CD14-positive monocyte (primary cell): ENCODE results near the gene AMN1. TPM values are rescaled to one million over a fixed set of nuclear protein-coding genes. Genes with fewer than 3 reads are reported as not detected.
A peak's percentile ranks its signal among the peaks of the same experiment; 100 is the strongest.

ENCODE experiments used
- DNase-seq, 3 donors: peaks; one replicate each; pipeline ENCODE4 v3.0.0-alpha.2; 2011 to 2022
- H2AFZ ChIP-seq: 2 replicates; pipeline ENCODE4 v1.6.0; 2012; ENCODE audit warnings: mild to moderate bottlenecking, low read depth, low read length, inconsistent platforms; ENCODE audit not compliant: insufficient read depth, poor library complexity, severe bottlenecking
- H3K27ac ChIP-seq, 2 donors: 1 replicate in 1 of 2; 2 replicates in 1 of 2; pipeline ENCODE4 v1.5.1; 2012 to 2013; ENCODE audit warnings: low read length in 2 of 2, control low read depth in 1 of 2, inconsistent platforms in 1 of 2, low read depth in 1 of 2, mild to moderate bottlenecking in 1 of 2
- H3K27me3 ChIP-seq, 2 donors: one replicate each; pipeline versions ENCODE4 v1.6.0 to v1.6.1; 2011 to 2013; ENCODE audit warnings: low read length in 2 of 2; ENCODE audit not compliant: control insufficient read depth in 2 of 2, insufficient read depth in 2 of 2
- H3K36me3 ChIP-seq, 2 donors: replicated peaks in 1 of 2; 1 replicate in 1 of 2; 2 replicates in 1 of 2; pipeline versions ENCODE4 v1.5.1 to v1.6.1; 2012 to 2013; ENCODE audit warnings: low read length in 2 of 2, control low read depth in 1 of 2, inconsistent platforms in 1 of 2, mild to moderate bottlenecking in 1 of 2; ENCODE audit not compliant: insufficient read depth in 2 of 2, control insufficient read depth in 1 of 2
- H3K4me1 ChIP-seq, 2 donors: 1 replicate in 1 of 2; 2 replicates in 1 of 2; pipeline versions ENCODE4 v1.5.1 to v1.6.1; 2012 to 2013; ENCODE audit warnings: low read length in 2 of 2, control low read depth in 1 of 2, inconsistent platforms in 1 of 2, mild to moderate bottlenecking in 1 of 2, moderate library complexity in 1 of 2; ENCODE audit not compliant: insufficient read depth in 2 of 2, control insufficient read depth in 1 of 2
- H3K4me2 ChIP-seq: replicated peaks from 2 replicates; pipeline ENCODE3; 2012; ENCODE audit warnings: low read length, moderate library complexity, mild to moderate bottlenecking; ENCODE audit not compliant: poor library complexity, severe bottlenecking; ENCODE audit errors: extremely low read depth
- H3K4me3 ChIP-seq, 3 experiments: fragments of 200-600 bp in 1 of 3; sonication (generic) in 1 of 3; replicated peaks in 1 of 3; 1 replicate in 2 of 3; 2 replicates in 1 of 3; pipeline ENCODE4 v1.5.1; 2011 to 2013; ENCODE audit warnings: low read length in 3 of 3, mild to moderate bottlenecking in 3 of 3, control low read depth in 2 of 3, low read depth in 2 of 3, inconsistent platforms in 1 of 3, moderate library complexity in 1 of 3
- H3K79me2 ChIP-seq: 2 replicates; pipeline ENCODE4 v1.6.0; 2012; ENCODE audit warnings: mild to moderate bottlenecking, control low read depth, inconsistent platforms, low read length, moderate library complexity; ENCODE audit not compliant: insufficient read depth
- H3K9ac ChIP-seq: 2 replicates; pipeline ENCODE4 v1.6.0; 2017; ENCODE audit warnings: low read length, mild to moderate bottlenecking; ENCODE audit not compliant: insufficient read depth, poor library complexity, severe bottlenecking
- H3K9me3 ChIP-seq, 2 donors: replicated peaks in 1 of 2; 1 replicate in 1 of 2; 2 replicates in 1 of 2; pipeline versions ENCODE4 v1.5.1 to v1.6.1; 2012 to 2013; ENCODE audit warnings: low read length in 2 of 2, control low read depth in 1 of 2; ENCODE audit not compliant: control insufficient read depth in 1 of 2, insufficient read depth in 1 of 2
- H4K20me1 ChIP-seq: 2 replicates; pipeline ENCODE4 v1.6.0; 2012; ENCODE audit warnings: mild to moderate bottlenecking, low read length, control low read depth, moderate library complexity; ENCODE audit not compliant: insufficient read depth
- H3K27ac Mint-ChIP-seq, 7 donors: one replicate each; pipeline ENCODE4 v1.8.0; 2020; ENCODE audit warnings: mild to moderate bottlenecking in 7 of 7, mixed read lengths in 7 of 7, moderate library complexity in 6 of 7, inconsistent platforms in 2 of 7
- H3K27me3 Mint-ChIP-seq, 3 donors: one replicate each; pipeline ENCODE4 v1.8.0; 2021 to 2022; ENCODE audit warnings: low read depth in 3 of 3, mild to moderate bottlenecking in 3 of 3, mixed read lengths in 3 of 3, moderate library complexity in 3 of 3, inconsistent platforms in 1 of 3
- H3K36me3 Mint-ChIP-seq, 2 donors: one replicate each; pipeline ENCODE4 v1.8.0; 2020; ENCODE audit warnings: mixed read lengths in 2 of 2, inconsistent platforms in 1 of 2, mild to moderate bottlenecking in 1 of 2
- H3K4me1 Mint-ChIP-seq: one replicate; pipeline ENCODE4 v1.8.0; 2020; ENCODE audit warnings: mild to moderate bottlenecking, mixed read lengths
- H3K4me3 Mint-ChIP-seq, 2 donors: one replicate each; pipeline ENCODE4 v1.8.0; 2020; ENCODE audit warnings: mild to moderate bottlenecking in 2 of 2, mixed read lengths in 2 of 2, moderate library complexity in 1 of 2
- H3K9me3 Mint-ChIP-seq, 7 donors: one replicate each; pipeline ENCODE4 v1.8.0; 2020 to 2022; ENCODE audit warnings: mixed read lengths in 7 of 7, mild to moderate bottlenecking in 6 of 7, moderate library complexity in 6 of 7, inconsistent platforms in 2 of 7
- WGBS: methylation state at CpG from one replicate; pipeline ENCODE4 v1.1.5; 2013; ENCODE audit warnings: missing lambda C conversion rate; ENCODE audit not compliant: insufficient coverage; 5-methylcytosine and 5-hydroxymethylcytosine counted together
- intact Hi-C, 2 donors: fragments of 100-400 bp; cut with micrococcal nuclease; formaldehyde crosslinking; loops; one replicate each; pipeline versions ENCODE4 v1.15.0 to v1.15.1; 2023
- polyA plus RNA-seq, 3 donors: library from polyadenylated mRNA; depleted of rRNA in 1 of 3; unstranded in 2 of 3; stranded (reverse) in 1 of 3; fragments of 300-500 nt in 2 of 3; fragments of >200 nt in 1 of 3; fragmentation: Illumina TruSeq in 2 of 3; gene quantifications; 1 replicate in 2 of 3; 2 replicates in 1 of 3; pipeline ENCODE4 v1.2.3, GENCODE V29; 2012 to 2021
- TF ChIP-seq, protein P1 (sequence below): fragments of 200-600 bp; IDR thresholded peaks from one replicate; pipeline ENCODE4 v1.8.0; 2022; ENCODE audit warnings: antibody characterized with exemption, mild to moderate bottlenecking

AMN1 gene
- polyA plus RNA-seq, 3 donors: 6.0 to 7.8 (median 7.4) TPM

DNA sequence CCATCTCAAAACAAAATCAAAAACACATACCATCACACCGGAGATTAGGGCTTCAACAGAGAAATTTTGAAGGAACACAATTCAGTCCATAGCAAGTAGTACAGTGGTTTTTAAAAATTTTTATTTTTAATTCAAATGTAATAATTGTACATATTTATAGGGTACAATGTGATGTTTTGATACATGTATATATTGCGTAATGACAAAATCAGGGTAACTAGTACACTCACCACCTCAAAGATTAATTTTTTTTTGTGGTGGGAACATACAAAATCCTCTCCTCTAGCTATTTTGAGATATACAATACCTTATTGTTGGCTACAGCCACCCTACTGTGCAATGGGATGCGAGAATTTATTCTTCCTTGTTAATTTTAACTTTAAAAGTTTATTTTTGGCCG lies 95.4 kb downstream of the AMN1 start:
- H3K4me3 Mint-ChIP-seq: no peak overlapping the region
- Histone ChIP-seq H3K4me3 (no peak overlapping the region), H3K9ac (no peak overlapping the region), H4K20me1 (no peaks in the 10 kb centered on the region), H3K79me2 (no peaks in the 10 kb centered on the region), H3K27me3 (no peaks in the 10 kb centered on the region), H3K4me2 (no peak overlapping the region), H2AFZ (no peak overlapping the region), H3K36me3 (no peaks in the 10 kb centered on the region), H3K27ac (no peak overlapping the region), H3K4me1 (peaks cover 23% of the 10 kb centered on the region in 2 donors), H3K9me3 (no peaks in the 10 kb centered on the region)
- no CpG with 5 or more reads among the region's 4 CpGs for WGBS
- peaks cover 0 to 4% (median 3%) of the 10 kb centered on the region in 3 donors for H3K27me3 Mint-ChIP-seq
- no peaks in the 10 kb centered on the region for H3K36me3 Mint-ChIP-seq
- no peak overlapping the region for H3K27ac Mint-ChIP-seq
- peaks cover 29% of the 10 kb centered on the region for H3K4me1 Mint-ChIP-seq
- TF ChIP-seq, protein P1, sequence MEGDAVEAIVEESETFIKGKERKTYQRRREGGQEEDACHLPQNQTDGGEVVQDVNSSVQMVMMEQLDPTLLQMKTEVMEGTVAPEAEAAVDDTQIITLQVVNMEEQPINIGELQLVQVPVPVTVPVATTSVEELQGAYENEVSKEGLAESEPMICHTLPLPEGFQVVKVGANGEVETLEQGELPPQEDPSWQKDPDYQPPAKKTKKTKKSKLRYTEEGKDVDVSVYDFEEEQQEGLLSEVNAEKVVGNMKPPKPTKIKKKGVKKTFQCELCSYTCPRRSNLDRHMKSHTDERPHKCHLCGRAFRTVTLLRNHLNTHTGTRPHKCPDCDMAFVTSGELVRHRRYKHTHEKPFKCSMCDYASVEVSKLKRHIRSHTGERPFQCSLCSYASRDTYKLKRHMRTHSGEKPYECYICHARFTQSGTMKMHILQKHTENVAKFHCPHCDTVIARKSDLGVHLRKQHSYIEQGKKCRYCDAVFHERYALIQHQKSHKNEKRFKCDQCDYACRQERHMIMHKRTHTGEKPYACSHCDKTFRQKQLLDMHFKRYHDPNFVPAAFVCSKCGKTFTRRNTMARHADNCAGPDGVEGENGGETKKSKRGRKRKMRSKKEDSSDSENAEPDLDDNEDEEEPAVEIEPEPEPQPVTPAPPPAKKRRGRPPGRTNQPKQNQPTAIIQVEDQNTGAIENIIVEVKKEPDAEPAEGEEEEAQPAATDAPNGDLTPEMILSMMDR: no peak
- peaks cover 0 to 2% (median 0%) of the 10 kb centered on the region in 7 donors for H3K9me3 Mint-ChIP-seq
- intact Hi-C loops: no loop called here
- no peak for DNase-seq

- peaks cover 19% of the 10 kb centered on the region for H3K4me1 Mint-ChIP-seq
- Histone ChIP-seq H3K36me3 (no peaks in the 10 kb centered on the region), H2AFZ (no peak overlapping the region), H3K27ac (no peak overlapping the region), H3K9ac (no peak overlapping the region), H3K79me2 (no peaks in the 10 kb centered on the region), H3K4me3 (no peak overlapping the region), H3K9me3 (no peaks in the 10 kb centered on the region), H4K20me1 (no peaks in the 10 kb centered on the region), H3K4me1 (peaks cover 12 to 13% of the 10 kb centered on the region in 2 donors), H3K4me2 (no peak overlapping the region), H3K27me3 (no peaks in the 10 kb centered on the region)
- peaks cover 0 to 6% (median 3%) of the 10 kb centered on the region in 3 donors for H3K27me3 Mint-ChIP-seq
- no peak overlapping the region for H3K27ac Mint-ChIP-seq
- peak overlapping the region in 1 of 2 donors; percentile 60 for H3K4me3 Mint-ChIP-seq
- 48% methylated on average over 7 of the region's 12 CpGs for WGBS
- intact Hi-C loops: no loop called here
- DNase-seq: peak in 2 of 3 donors; percentile 34 to 65
- TF ChIP-seq, protein P1: no peak
- no peaks in the 10 kb centered on the region for H3K9me3 Mint-ChIP-seq
- no peaks in the 10 kb centered on the region for H3K36me3 Mint-ChIP-seq
Observed at GRCh38 chr12:31631809-31632208, 97.0 kb downstream of the AMN1 start.
